ENCODE results near the gene CNTRL. TPM values are rescaled to one million over a fixed set of nuclear protein-coding genes. Genes with fewer than 3 reads are reported as not detected.

Gene CNTRL
- total RNA-seq, 1 experiment from 2014 or later: 18.7 TPM

GRCh38 chr9:121225240-121225639 is 150.5 kb downstream of the CNTRL start:
- DNase-seq (ENCODE audit: extremely low read depth, low read depth): no peak

GRCh38 chr9:121226175-121226574 is 151.4 kb downstream of the CNTRL start:
- no peak for DNase-seq (ENCODE audit: extremely low read depth, low read depth)

Small RNA genes lying within 50 kb of the gene (small RNA-seq; reads per million reads assigned to genes)
- 0 to 0.18 reads per million in 2 experiments for gene RN7SL181P

Other genes with a start within 250 kb of the CNTRL start
- gene PSMD5, start 232.0 kb upstream of the CNTRL start, total RNA-seq (2014; rRNA removed; shearing (Covaris generic)): 30.9 and 36.9 TPM in 2 replicates
- 66.4 and 70.0 TPM in 2 replicates for gene PHF19, start 197.8 kb upstream of the CNTRL start, total RNA-seq (2014; rRNA removed; shearing (Covaris generic))
- 0.87 and 1.5 TPM in 2 replicates for gene TRAF1, start 148.2 kb upstream of the CNTRL start, total RNA-seq (2014; rRNA removed; shearing (Covaris generic))
- 0.55 and 0.94 TPM in 2 replicates for gene C5, start 24.7 kb upstream of the CNTRL start, total RNA-seq (2014; rRNA removed; shearing (Covaris generic))
- gene RAB14, start 126.9 kb downstream of the CNTRL start, total RNA-seq (2014; rRNA removed; shearing (Covaris generic)): 32.1 and 35.5 TPM in 2 replicates
- 13.8 and 15.5 TPM in 2 replicates for gene GSN, start 193.2 kb downstream of the CNTRL start, total RNA-seq (2014; rRNA removed; shearing (Covaris generic))